KBM-7 (cell line): ENCODE data around the gene MCM10.
"Not testable (repeated sequence)": the region's sequence is repeated elsewhere in the genome, so short reads cannot be mapped to it uniquely, and the experiment has no call there.

Experiments
- DNase-seq: peaks from one replicate; pipeline ENCODE4 v3.0.0-alpha.2; 2015
- in situ Hi-C: fragments of 300-500 bp; cut with MboI; formaldehyde crosslinking; loops from 2 replicates; pipeline ENCODE4 v1.14.3; 2020; ENCODE audit warnings: low sequenced_read_pairs, low pct_unique_long_range_greater_than_20kb, mixed read lengths

Gene MCM10

GRCh38 chr10:13160934-13161856, at the start of gene MCM10:
TSS of gene MCM10 (plus strand) at chr10:13161558. CDS start at chr10:13164203, 2,645 bp downstream.
- peak; percentile 99 for DNase-seq
- in situ Hi-C loops, result no loop called here

- no peak for DNase-seq
- in situ Hi-C loops, result no loop called here
Measured at GRCh38 chr10:13113544-13113943, 47.8 kb upstream of the MCM10 start.

- peak; percentile 26 for DNase-seq
- in situ Hi-C loops, result no loop called here
Measured at GRCh38 chr10:13115832-13116803, 45.2 kb upstream of the MCM10 start.

GRCh38 chr10:13117841-13118783, 43.2 kb upstream of the MCM10 start:
- DNase-seq, result peak; percentile 81
- in situ Hi-C loops, result no loop called here

DNA sequence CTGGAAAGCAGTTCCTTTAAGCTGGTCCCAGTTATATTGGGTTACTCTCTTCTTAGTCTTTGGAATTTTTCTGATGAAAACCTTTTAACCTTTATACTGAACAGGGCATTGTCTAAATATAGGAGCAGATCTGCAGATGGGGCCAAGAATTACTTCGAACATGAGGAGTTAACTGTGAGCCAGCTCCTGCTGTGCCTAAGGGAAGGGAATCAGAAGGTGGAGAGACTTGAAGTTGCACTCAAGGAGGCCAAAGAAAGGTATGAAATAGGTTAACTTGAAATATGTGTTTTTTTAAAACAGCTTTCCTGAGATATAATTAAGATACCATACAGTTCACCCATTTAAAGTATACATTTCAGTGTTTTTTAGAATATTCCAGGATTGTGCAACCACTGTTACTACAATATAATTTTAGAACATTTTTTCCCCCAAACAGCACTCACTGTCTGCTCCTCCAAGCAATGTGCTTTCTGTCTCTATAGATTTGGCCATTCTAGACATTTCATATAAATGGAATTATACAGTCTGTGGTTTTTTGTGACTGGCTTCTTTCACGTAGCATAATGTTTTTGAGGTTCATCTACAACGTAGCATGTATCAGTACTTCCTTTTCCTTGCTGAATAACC, 42.5 kb upstream of the MCM10 start:
- in situ Hi-C loops, result no loop called here
- DNase-seq, result no peak

- in situ Hi-C loops, result no loop called here
- DNase-seq, result peak; percentile 56
Measured at GRCh38 chr10:13120786-13121499, 40.4 kb upstream of the MCM10 start.

GRCh38 chr10:13121500-13121854, 39.9 kb upstream of the MCM10 start:
- in situ Hi-C loops, result no loop called here
- no peak for DNase-seq

- in situ Hi-C loops, result no loop called here
- no peak for DNase-seq
Measured at GRCh38 chr10:13136651-13137050, 24.7 kb upstream of the MCM10 start.

DNA sequence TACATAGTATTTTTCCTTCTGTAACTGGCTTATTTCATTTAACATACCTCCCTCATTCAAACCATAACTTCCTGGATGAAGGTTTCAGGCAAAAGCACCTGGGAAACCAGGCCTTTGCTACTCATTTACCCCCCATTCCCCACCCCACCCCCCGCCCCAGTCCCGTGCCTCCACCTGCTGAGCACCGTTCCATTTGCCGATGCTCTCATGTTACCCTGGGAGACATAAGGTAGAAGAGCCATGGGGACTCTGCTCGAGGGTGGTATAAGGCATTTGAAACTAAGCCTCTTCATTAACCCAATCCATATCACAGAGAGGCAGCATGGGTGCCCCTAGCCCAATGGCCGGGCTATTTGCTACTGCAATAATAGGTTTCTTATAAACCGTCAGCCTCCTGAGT, 22.2 kb upstream of the MCM10 start:
- in situ Hi-C loops, result no loop called here
- DNase-seq, result no peak

DNA sequence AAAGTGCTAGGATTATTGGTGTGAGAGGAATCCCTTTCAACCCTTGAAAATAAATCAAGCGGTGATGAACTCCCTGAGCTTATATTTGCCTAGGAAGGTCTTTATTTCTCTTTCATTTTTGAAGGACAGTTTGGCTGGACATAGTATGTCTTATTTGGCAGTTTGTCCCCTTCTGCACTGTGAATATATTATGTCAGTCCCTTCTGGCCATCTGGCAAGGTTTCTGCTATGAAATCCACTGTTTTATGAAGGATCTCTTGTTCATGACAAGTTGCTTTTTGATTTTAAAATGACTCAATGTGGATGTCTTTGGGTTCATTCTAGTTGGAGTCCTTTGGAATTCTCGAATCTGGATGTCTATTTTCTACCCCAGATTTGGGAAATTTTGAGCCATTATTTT, 21.7 kb upstream of the MCM10 start:
- no peak for DNase-seq
- in situ Hi-C loops, result no loop called here

DNA sequence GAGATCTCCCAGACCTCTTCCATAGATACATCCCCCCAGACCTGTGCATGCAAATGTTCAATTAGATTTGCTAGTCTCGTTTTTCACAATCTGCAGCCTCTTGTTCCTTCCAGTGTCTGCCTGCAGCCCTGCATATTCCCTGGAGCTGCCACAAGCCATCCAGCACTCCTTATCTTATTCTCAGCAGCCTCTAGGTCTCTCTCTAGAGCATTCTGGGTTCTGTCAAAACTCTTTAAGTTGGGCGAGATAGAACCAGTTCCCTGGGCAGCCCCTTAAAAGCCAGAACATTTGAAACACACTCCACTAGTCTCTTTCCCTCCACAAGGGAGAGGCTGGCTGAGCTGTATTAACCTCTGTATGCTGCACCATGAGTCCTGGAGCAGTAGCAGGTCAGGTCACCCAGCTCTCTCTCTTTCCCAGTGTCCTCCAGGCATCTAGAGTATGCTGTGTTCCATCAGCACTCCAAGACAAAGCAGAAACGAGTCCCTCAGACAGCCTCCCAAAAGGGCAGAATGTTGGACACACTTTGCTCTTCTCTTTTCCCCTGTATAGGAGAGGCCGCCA, 20.6 kb upstream of the MCM10 start:
- DNase-seq, result no peak
- in situ Hi-C loops, result no loop called here

DNA sequence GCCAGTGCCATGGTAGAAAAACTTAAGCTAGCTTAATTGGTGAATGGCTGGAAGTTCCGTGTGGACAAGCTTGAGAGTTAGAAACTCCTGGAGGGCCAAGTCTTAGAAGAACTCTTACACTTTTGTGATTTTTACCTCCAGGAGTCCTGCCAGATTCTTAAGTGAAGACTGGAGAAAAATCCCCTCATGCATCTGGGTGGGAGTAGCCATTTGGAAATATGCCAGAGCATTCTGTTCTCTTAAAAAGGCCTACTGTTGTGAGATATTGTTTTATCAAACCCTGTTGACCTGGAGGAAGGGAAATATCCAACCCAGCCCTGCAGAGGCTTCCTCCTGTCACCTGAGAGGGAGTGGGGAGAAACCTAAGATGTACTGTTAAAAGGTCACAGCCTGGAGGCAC, 17.6 kb upstream of the MCM10 start:
- DNase-seq, result no peak
- in situ Hi-C loops, result no loop called here

- no peak for DNase-seq
- in situ Hi-C loops, result no loop called here
Measured at GRCh38 chr10:13144814-13145213, 16.5 kb upstream of the MCM10 start.

DNA sequence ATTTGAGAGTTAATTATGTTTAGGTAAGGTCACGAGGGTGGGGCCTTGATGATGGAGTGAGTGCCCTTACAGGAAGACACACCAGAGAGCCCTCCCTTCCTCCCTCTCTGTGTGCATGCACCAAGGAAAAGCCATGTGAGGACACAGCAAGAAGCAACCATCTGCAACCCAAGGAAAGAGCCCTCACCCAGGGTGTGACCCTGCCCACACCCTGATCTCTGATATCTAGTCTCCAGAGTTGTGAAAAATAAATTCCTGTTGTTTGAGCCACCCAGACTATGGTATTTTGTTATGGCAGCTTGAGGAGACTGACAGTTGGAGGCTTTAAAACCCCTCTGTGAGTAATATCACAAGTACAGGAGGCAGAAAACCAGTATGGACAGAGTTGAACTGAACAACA, 15.0 kb upstream of the MCM10 start:
- in situ Hi-C loops, result no loop called here
- DNase-seq, result no peak

GRCh38 chr10:13147161-13147560, 14.2 kb upstream of the MCM10 start:
- DNase-seq, result no peak
- in situ Hi-C loops, result no loop called here

DNA sequence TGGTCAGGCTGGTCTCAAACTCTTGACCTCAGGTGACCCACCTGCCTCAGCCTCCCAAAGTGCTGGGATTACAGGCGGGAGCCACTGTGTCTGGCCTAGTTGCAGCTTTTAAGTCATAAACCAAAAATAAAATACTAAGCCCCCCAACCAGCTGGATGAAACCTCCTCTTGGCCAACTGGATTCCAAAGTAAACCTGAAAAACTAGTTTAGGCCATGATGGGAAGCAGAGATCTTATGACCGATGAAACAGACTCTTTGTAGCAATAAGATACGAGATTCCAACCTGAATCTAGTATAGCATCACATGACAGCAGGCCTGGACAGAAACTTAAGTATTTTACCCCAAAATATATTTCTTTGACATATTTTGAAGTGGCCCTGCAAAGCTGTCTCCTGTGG, 9.1 kb upstream of the MCM10 start:
- DNase-seq, result no peak
- in situ Hi-C loops, result no loop called here

DNA sequence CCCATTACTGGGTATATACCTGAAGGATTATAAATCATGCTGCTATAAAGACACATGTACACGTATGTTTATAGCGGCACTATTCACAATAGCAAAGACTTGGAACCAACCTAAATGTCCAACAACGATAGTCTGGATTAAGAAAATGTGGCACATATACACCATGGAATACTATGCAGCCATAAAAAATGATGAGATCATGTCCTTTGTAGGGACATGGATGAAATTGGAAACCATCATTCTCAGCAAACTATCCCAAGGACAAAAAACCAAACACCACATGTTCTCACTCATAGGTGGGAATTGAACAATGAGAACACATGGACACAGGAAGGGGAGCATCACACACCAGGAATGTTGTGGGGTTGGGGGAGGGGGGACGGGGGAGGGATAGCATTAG, 5.5 kb upstream of the MCM10 start:
- in situ Hi-C loops, DNase-seq: not testable (repeated sequence)

- in situ Hi-C loops, result no loop called here
- no peak for DNase-seq
Measured at GRCh38 chr10:13158401-13158800, 3.0 kb upstream of the MCM10 start.
